Activated CD8-positive, alpha-beta T cell treated with anti-CD3 and anti-CD28 coated beads for 36 hours (primary cell): ENCODE results near the gene MIAT. TPM values are rescaled to one million over a fixed set of nuclear protein-coding genes. Genes with fewer than 3 reads are reported as not detected.
A peak's percentile ranks its signal among the peaks of the same experiment; 100 is the strongest.

ENCODE experiments used
- ATAC-seq: fragments of 200-7000 bp; cut with Tn5 transposase; one replicate; pipeline ENCODE4 v1.10.0; 2021; ENCODE audit warnings: mild to moderate bottlenecking, moderate library complexity
- CTCF ChIA-PET: fragments of 350-600 bp; sonication (Branson Sonifier 250); formaldehyde crosslinking; loops from one replicate; lab custom pipeline; 2021; ENCODE audit warnings: antibody characterized with exemption; lab: Charles Lee
- POLR2A ChIA-PET: fragments of 350-600 bp; sonication (Branson Sonifier 250); formaldehyde crosslinking; loops from one replicate; lab custom pipeline; 2021; ENCODE audit warnings: antibody characterized with exemption; lab: Charles Lee
- DNase-seq: peaks from one replicate; pipeline ENCODE4 v3.0.0-alpha.2; 2020
- H3K27ac Mint-ChIP-seq: one replicate; pipeline ENCODE4 v1.8.0; 2021; ENCODE audit warnings: mild to moderate bottlenecking, mixed read lengths
- H3K27me3 Mint-ChIP-seq: one replicate; pipeline ENCODE4 v1.8.0; 2021; ENCODE audit warnings: mixed read lengths
- H3K36me3 Mint-ChIP-seq: one replicate; pipeline ENCODE4 v1.8.0; 2021; ENCODE audit warnings: low read depth, mixed read lengths
- H3K4me1 Mint-ChIP-seq: one replicate; pipeline ENCODE4 v1.8.0; 2021; ENCODE audit warnings: low read depth, mixed read lengths
- H3K4me3 Mint-ChIP-seq: one replicate; pipeline ENCODE4 v1.8.0; 2021; ENCODE audit warnings: mild to moderate bottlenecking, moderate library complexity, mixed read lengths
- H3K9me3 Mint-ChIP-seq: one replicate; pipeline ENCODE4 v1.8.0; 2021; ENCODE audit warnings: mixed read lengths
- intact Hi-C: fragments of 100-400 bp; cut with micrococcal nuclease; formaldehyde crosslinking; loops from one replicate; pipeline ENCODE4 v1.10.0; 2022
- total RNA-seq, 2 experiments: library from RNA; stranded (reverse); gene quantifications; one replicate each; pipeline ENCODE4 v1.2.3, GENCODE V29; 2021
- TF ChIP-seq, protein P1 (sequence below): fragments of 200-600 bp; IDR thresholded peaks from one replicate; pipeline ENCODE4 v1.8.0; 2022; ENCODE audit warnings: antibody characterized with exemption, mild to moderate bottlenecking

Gene MIAT
- total RNA-seq, 2 experiments from 2014 or later, result 11.6 to 11.9 TPM

DNA sequence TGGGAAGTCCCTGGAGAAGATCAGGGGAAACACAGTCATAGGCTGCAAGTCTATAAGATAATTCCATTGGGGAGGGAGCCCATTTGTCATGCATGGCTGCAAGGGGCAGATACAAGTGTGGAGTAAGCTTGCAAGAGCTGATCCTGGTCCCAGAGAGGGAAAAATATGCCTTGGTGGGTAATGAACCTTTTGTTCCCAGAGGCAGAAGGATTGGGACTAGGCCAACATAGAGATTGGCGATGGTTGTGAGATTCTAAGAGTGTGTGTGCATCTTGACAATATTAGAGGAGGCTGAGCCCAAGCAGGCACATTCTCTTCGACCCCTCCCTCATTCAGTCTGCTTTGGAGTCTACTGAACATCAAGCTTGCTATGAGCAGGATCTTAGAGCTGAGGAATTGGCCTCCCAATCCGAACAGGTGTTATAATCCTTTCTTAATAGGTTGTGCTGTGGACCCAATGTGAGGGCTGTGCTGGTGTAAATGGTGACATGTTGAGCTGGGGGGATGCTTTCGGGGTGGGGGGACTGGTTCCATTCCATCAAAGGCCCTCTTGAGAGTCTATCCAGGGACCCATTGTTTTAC is 18.4 kb downstream of the MIAT start:
- CTCF ChIA-PET, result no interaction called here

DNA sequence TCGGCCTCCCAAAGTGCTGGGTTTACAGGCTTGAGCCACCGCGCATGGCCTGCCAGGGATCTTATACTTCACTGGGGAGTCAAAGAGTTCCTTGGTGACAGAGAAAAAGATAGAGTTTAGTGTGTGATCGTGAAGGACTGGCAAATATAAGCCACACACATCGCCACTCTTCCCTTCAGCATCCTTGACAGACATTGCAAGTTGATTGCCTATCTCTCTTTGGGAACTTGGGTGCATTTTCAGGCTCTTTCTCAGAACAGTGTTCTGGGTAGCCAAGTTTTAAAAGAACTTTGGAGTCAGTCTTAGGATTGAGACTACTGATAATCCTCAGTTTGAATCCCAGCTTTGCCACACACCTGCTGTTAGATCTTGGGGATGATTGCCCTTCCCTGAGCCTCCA is 19.8 kb downstream of the MIAT start:
- TF ChIP-seq, protein P1, sequence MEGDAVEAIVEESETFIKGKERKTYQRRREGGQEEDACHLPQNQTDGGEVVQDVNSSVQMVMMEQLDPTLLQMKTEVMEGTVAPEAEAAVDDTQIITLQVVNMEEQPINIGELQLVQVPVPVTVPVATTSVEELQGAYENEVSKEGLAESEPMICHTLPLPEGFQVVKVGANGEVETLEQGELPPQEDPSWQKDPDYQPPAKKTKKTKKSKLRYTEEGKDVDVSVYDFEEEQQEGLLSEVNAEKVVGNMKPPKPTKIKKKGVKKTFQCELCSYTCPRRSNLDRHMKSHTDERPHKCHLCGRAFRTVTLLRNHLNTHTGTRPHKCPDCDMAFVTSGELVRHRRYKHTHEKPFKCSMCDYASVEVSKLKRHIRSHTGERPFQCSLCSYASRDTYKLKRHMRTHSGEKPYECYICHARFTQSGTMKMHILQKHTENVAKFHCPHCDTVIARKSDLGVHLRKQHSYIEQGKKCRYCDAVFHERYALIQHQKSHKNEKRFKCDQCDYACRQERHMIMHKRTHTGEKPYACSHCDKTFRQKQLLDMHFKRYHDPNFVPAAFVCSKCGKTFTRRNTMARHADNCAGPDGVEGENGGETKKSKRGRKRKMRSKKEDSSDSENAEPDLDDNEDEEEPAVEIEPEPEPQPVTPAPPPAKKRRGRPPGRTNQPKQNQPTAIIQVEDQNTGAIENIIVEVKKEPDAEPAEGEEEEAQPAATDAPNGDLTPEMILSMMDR, result no peak
- CTCF ChIA-PET, result interaction anchor here (2.8 kb wide), 1 partner anchor 14 kb away, joined by 13 read pairs; no protein-coding TSS in a partner anchor
- Mint-ChIP-seq H3K4me3 (no peak overlapping the region), H3K4me1 (peaks cover 51% of the 10 kb centered on the region), H3K9me3 (no peaks in the 10 kb centered on the region), H3K27ac (peak overlapping the region; percentile 35), H3K36me3 (peaks cover 34% of the 10 kb centered on the region), H3K27me3 (no peaks in the 10 kb centered on the region)
- ATAC-seq (no peak), DNase-seq (no peak)
- POLR2A ChIA-PET, result no interaction called here
- intact Hi-C loops, result no loop called here

More for the DNA sequence above, 18.4 kb downstream of the MIAT start:
- ATAC-seq, result no peak
- Mint-ChIP-seq H3K27me3 (no peaks in the 10 kb centered on the region), H3K36me3 (peaks cover 29% of the 10 kb centered on the region), H3K4me1 (peaks cover 65% of the 10 kb centered on the region), H3K27ac (peak overlapping the region; percentile 95), H3K4me3 (peak overlapping the region; percentile 94), H3K9me3 (no peaks in the 10 kb centered on the region)
- TF ChIP-seq, protein P1, result no peak
- POLR2A ChIA-PET, result interaction anchor here (0.6 kb wide), 1 partner anchor 606 kb away, joined by 3 read pairs; no protein-coding TSS in a partner anchor
- intact Hi-C loops, result no loop called here
- DNase-seq, result no peak

DNA sequence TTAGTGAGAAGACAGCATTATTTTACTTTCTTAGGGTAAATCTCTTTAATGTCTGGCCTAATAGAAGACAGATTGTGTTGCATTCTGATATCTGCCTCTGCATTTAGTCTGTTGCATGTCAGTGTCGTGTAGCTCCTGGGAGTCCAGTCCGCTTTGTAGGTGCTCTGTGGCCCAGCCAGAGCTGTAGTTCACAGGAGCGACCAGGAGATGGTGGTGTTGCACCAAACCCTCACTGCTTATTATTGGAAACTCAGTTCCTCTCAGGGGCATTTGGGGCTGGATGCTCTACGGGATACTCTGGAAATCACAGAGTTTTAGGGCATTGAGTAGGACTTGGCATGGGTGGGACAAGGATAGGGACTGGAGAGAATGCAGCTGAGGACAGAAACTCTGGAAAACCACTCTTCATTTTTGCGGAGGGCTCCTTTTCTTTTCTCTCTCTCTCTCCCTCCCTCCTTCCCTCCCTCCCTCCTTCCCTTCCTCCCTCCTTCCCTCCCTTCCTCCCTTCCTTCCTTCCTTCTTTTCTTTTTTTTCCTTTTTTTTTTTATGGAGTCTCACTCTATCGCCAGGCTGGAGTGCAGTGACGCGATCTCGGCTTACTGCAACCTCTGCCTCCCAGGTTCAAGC is 21.7 kb downstream of the MIAT start:
- peaks cover 39% of the 10 kb centered on the region for H3K36me3 Mint-ChIP-seq
- intact Hi-C loops, result no loop called here
- CTCF ChIA-PET, result interaction anchor here (0.6 to 2.8 kb wide), 15 partner anchors 10 to 207 kb away, joined by 3 to 13 read pairs (median 4); no protein-coding TSS in a partner anchor
- no peak overlapping the region for H3K4me3 Mint-ChIP-seq
- H3K9me3 Mint-ChIP-seq, result no peaks in the 10 kb centered on the region
- POLR2A ChIA-PET, result interaction anchor here (0.8 kb wide), 1 partner anchor 77 kb away, joined by 3 read pairs; no protein-coding TSS in a partner anchor
- H3K4me1 Mint-ChIP-seq, result peaks cover 54% of the 10 kb centered on the region
- DNase-seq (peak; percentile 84), ATAC-seq (peak; percentile 93)
- H3K27me3 Mint-ChIP-seq, result no peaks in the 10 kb centered on the region
- TF ChIP-seq, protein P1, result peak; percentile 95
- peak overlapping the region; percentile 74 for H3K27ac Mint-ChIP-seq

GRCh38 chr22:26680485-26680884 is 23.1 kb downstream of the MIAT start:
- Mint-ChIP-seq H3K36me3 (peaks cover 28% of the 10 kb centered on the region), H3K27me3 (no peaks in the 10 kb centered on the region), H3K4me1 (peaks cover 42% of the 10 kb centered on the region), H3K9me3 (no peaks in the 10 kb centered on the region), H3K4me3 (no peak overlapping the region), H3K27ac (peak overlapping the region; percentile 32)
- TF ChIP-seq, protein P1, result no peak
- no peak for ATAC-seq
- no peak for DNase-seq
- intact Hi-C loops, result no loop called here
- ChIA-PET CTCF (interaction anchor here (1.2 to 1.8 kb wide), 4 partner anchors 10 to 84 kb away, joined by 3 to 4 read pairs (median 3); no protein-coding TSS in a partner anchor), POLR2A (no interaction called here)

- POLR2A ChIA-PET, result interaction anchor here (0.9 to 1.4 kb wide), 2 partner anchors 8 to 198 kb away, joined by 3 to 4 read pairs; partner anchors contain the start of genes HPS4 and SRRD
- TF ChIP-seq, protein P1, result no peak
- peaks cover 21% of the 10 kb centered on the region for H3K36me3 Mint-ChIP-seq
- intact Hi-C loops, result no loop called here
- H3K27me3 Mint-ChIP-seq, result no peaks in the 10 kb centered on the region
- H3K4me3 Mint-ChIP-seq, result no peak overlapping the region
- CTCF ChIA-PET, result interaction anchor here (0.7 to 1.8 kb wide), 7 partner anchors 8 to 317 kb away, joined by 3 to 4 read pairs (median 3); no protein-coding TSS in a partner anchor
- H3K4me1 Mint-ChIP-seq, result peaks cover 33% of the 10 kb centered on the region
- DNase-seq (no peak), ATAC-seq (no peak)
- no peaks in the 10 kb centered on the region for H3K9me3 Mint-ChIP-seq
- H3K27ac Mint-ChIP-seq, result peak overlapping the region; percentile 57
These were observed 24.0 kb downstream of the MIAT start for GRCh38 chr22:26681395-26681821.
